ENCODE data around the gene CRHR2. TPM values are rescaled to one million over a fixed set of nuclear protein-coding genes. Genes with fewer than 3 reads are reported as not detected.

The CRHR2 gene
- polyA plus RNA-seq, 1 of the 3 experiments (the other 2 are of a cell fraction): not detected

GRCh38 chr7:30613366-30614325 lies 68.6 kb downstream of the CRHR2 start:
- H3K4me2 ChIP-seq: no peak overlapping the region
- peaks cover 81% of the 10 kb centered on the region for H3K79me2 ChIP-seq (ENCODE audit: insufficient read depth)
- peaks cover 68% of the 10 kb centered on the region for H4K20me1 ChIP-seq (ENCODE audit: insufficient read depth)
- no peak overlapping the region for H3K4me3 ChIP-seq (ENCODE audit: low read depth in 2 of 2, low read length in 1 of 2)
- CTCF ChIA-PET: interaction anchor here (0.8 to 2.3 kb wide), 5 partner anchors 13 to 338 kb away, joined by 3 to 8 read pairs (median 5); no protein-coding TSS in a partner anchor
- peak overlapping the region; percentile 6 to 18 for H3K27ac ChIP-seq (ENCODE audit: low read depth in 2 of 2, low read length in 1 of 2)
- H3K27me3 ChIP-seq (ENCODE audit: insufficient read depth): no peaks in the 10 kb centered on the region
- H3F3A ChIP-seq (replicated peaks; ENCODE audit: insufficient read depth): peaks cover 38% of the 10 kb centered on the region
- H3K36me3 ChIP-seq (replicated peaks in 1 of 2; ENCODE audit: control insufficient read depth in 1 of 2, insufficient read depth in 2 of 2, low read length in 1 of 2): peaks cover 85 to 95% of the 10 kb centered on the region in 2 experiments
- 97% methylated on average over 4 of the region's 4 CpGs for WGBS (ENCODE audit: low lambda C conversion rate)
- no peaks in the 10 kb centered on the region for H3K9me3 ChIP-seq
- POLR2A ChIA-PET: interaction anchor here (0.6 to 0.7 kb wide), 2 partner anchors 10 to 33 kb away, joined by 4 to 6 read pairs; no protein-coding TSS in a partner anchor
- H2AFZ ChIP-seq (ENCODE audit: low read depth): no peak overlapping the region
- H3K9ac ChIP-seq: no peak overlapping the region
- TF ChIP-seq FOSL2 (IDR thresholded peaks at IDR 0.05; ENCODE audit: borderline replicate concordance, low read depth): no peak
- TF ChIP-seq MXI1 (IDR thresholded peaks at IDR 0.05; ENCODE audit: low read depth, low read length): no peak
- no peak for TF ChIP-seq SIN3A (IDR thresholded peaks at IDR 0.05; ENCODE audit: borderline replicate concordance, low read depth, low read length)
- TF ChIP-seq TCF12 (IDR thresholded peaks at IDR 0.05): no peak
- TF ChIP-seq RCOR1 (IDR thresholded peaks at IDR 0.05; ENCODE audit: low read length): no peak
- no peak for TF ChIP-seq POLR2AphosphoS5 (IDR thresholded peaks at IDR 0.05; ENCODE audit: low read depth, low read length)
- H3K4me1 ChIP-seq (ENCODE audit: control insufficient read depth in 1 of 2, insufficient read depth in 2 of 2, low read depth in 1 of 2, low read length in 1 of 2): no peaks in the 10 kb centered on the region
- DNase-seq: no peak
- no peaks in the 10 kb centered on the region for H3K9me2 ChIP-seq

DNA sequence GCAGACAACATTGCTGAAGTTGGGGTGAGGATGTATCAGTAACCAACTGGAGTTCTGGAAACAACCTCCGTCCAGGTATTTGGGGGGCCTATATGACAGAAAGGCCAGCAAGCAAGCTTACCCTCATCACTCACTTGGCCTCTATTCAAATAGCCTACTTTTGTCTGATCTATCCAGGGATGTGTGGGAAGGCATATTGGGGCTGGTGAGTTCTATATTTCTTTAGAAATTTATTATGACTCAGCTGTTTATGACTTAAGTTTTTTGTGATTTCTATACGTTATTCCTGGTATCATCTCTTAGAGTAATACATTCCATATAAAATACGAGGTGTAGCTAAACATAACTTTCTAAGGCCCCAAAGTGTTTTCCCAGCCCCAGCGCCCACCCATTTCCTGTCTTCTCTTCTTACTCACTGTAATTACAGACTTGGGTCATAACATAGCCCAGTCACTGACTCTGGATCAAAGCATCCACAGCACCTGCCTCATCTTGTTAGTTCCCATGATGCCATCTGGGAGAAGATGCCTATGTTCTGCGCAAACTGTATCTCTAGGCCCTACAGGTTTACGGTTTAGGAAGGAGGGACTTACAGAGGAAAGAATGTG lies 69.5 kb downstream of the CRHR2 start:
- Histone ChIP-seq H3K4me3 (ENCODE audit: low read depth in 2 of 2, low read length in 1 of 2) (no peak overlapping the region), H3K4me2 (no peak overlapping the region), H3K9ac (no peak overlapping the region), H3K27ac (ENCODE audit: low read depth in 2 of 2, low read length in 1 of 2) (peak overlapping the region in 1 of 2 experiments; percentile 18; a peak in 3 of 4 replicates), H4K20me1 (ENCODE audit: insufficient read depth) (peaks cover 70% of the 10 kb centered on the region), H2AFZ (ENCODE audit: low read depth) (no peak overlapping the region), H3K9me2 (no peaks in the 10 kb centered on the region), H3K4me1 (ENCODE audit: control insufficient read depth in 1 of 2, insufficient read depth in 2 of 2, low read depth in 1 of 2, low read length in 1 of 2) (no peaks in the 10 kb centered on the region), H3K79me2 (ENCODE audit: insufficient read depth) (peaks cover 82% of the 10 kb centered on the region), H3K36me3 (replicated peaks in 1 of 2; ENCODE audit: control insufficient read depth in 1 of 2, insufficient read depth in 2 of 2, low read length in 1 of 2) (peaks cover 86 to 95% of the 10 kb centered on the region in 2 experiments), H3K27me3 (ENCODE audit: insufficient read depth) (no peaks in the 10 kb centered on the region), H3K9me3 (no peaks in the 10 kb centered on the region), H3F3A (replicated peaks; ENCODE audit: insufficient read depth) (peaks cover 39% of the 10 kb centered on the region)
- TF ChIP-seq TAF1 (IDR thresholded peaks at IDR 0.05; ENCODE audit: borderline replicate concordance, low read depth, low read length) (no peak), CTCF (IDR thresholded peaks at IDR 0.05) (no peak), POLR2AphosphoS5 (IDR thresholded peaks at IDR 0.05; ENCODE audit: low read depth, low read length) (no peak), ZBTB33 (IDR thresholded peaks at IDR 0.05; ENCODE audit: borderline replicate concordance, low read depth) (no peak), YY1 (IDR thresholded peaks at IDR 0.05; ENCODE audit: low read depth) (no peak), MEF2A (IDR thresholded peaks at IDR 0.05; ENCODE audit: borderline replicate concordance, low read depth) (no peak), RFX5 (IDR thresholded peaks at IDR 0.05; ENCODE audit: low read length) (no peak), TCF12 (IDR thresholded peaks at IDR 0.05) (no peak), MAX (IDR thresholded peaks at IDR 0.05; ENCODE audit: low read depth) (no peak), EP300 (IDR thresholded peaks at IDR 0.05; ENCODE audit: borderline replicate concordance in 1 of 2, low read depth in 1 of 2, low read length in 1 of 2) (no peak), CHD2 (IDR thresholded peaks at IDR 0.05; ENCODE audit: low read length, partially characterized antibody) (no peak), JUND (IDR thresholded peaks at IDR 0.05) (no peak), TEAD4 (IDR thresholded peaks at IDR 0.05; ENCODE audit: borderline replicate concordance, insufficient read depth) (no peak)
- TF ChIP-seq, protein P1, sequence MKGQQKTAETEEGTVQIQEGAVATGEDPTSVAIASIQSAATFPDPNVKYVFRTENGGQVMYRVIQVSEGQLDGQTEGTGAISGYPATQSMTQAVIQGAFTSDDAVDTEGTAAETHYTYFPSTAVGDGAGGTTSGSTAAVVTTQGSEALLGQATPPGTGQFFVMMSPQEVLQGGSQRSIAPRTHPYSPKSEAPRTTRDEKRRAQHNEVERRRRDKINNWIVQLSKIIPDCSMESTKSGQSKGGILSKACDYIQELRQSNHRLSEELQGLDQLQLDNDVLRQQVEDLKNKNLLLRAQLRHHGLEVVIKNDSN (IDR thresholded peaks at IDR 0.05; ENCODE audit: borderline replicate concordance, low read depth): no peak
- POLR2A ChIA-PET: no interaction called here
- DNase-seq: no peak
- 86% methylated on average over 6 of the region's 6 CpGs for WGBS (ENCODE audit: low lambda C conversion rate)
- CTCF ChIA-PET: interaction anchor here (1.7 to 2.3 kb wide), 3 partner anchors 16 to 127 kb away, joined by 5 to 8 read pairs (median 8); no protein-coding TSS in a partner anchor
